Large intestine (tissue), 3 donors: Measurements from ENCODE around the gene PARK7. TPM values are rescaled to one million over a fixed set of nuclear protein-coding genes. Genes with fewer than 3 reads are reported as not detected.

Source experiments
- DNase-seq, 2 donors: peaks; one replicate each; pipeline versions ENCODE4 v3.0.0 to v3.0.0-alpha.2; 2013
- H3K27ac ChIP-seq: one replicate; pipeline ENCODE4 v1.5.1; 2013; ENCODE audit warnings: low read length
- H3K27me3 ChIP-seq: 2 replicates; pipeline ENCODE4 v1.6.1; 2013; ENCODE audit warnings: low read length; ENCODE audit not compliant: control insufficient read depth, insufficient read depth
- H3K36me3 ChIP-seq: 2 replicates; pipeline ENCODE4 v1.6.1; 2013; ENCODE audit warnings: low read length; ENCODE audit not compliant: control insufficient read depth, insufficient read depth
- H3K4me1 ChIP-seq: one replicate; pipeline ENCODE4 v1.6.1; 2013; ENCODE audit warnings: low read length; ENCODE audit not compliant: control insufficient read depth, insufficient read depth
- H3K4me3 ChIP-seq: one replicate; pipeline ENCODE4 v1.5.1; 2013; ENCODE audit warnings: low read length
- H3K9me3 ChIP-seq: one replicate; pipeline ENCODE4 v1.6.1; 2013; ENCODE audit warnings: mild to moderate bottlenecking, low read depth, low read length, moderate library complexity; ENCODE audit not compliant: control insufficient read depth
- WGBS: methylation state at CpG from one replicate; pipeline ENCODE4 v1.1.5; 2013; ENCODE audit warnings: low lambda C conversion rate; ENCODE audit not compliant: insufficient coverage; 5-methylcytosine and 5-hydroxymethylcytosine counted together
- polyA plus RNA-seq: library from polyadenylated mRNA; unstranded; fragments of 120-200 nt; gene quantifications from one replicate; pipeline ENCODE4 v1.2.1, GENCODE V29; 2013

Gene PARK7
- polyA plus RNA-seq, 1 donor, result 228 TPM

- peaks cover 32% of the 10 kb centered on the region for H3K4me1 ChIP-seq
- H3K9me3 ChIP-seq, result no peaks in the 10 kb centered on the region
- no peak overlapping the region for H3K27ac ChIP-seq
- no peaks in the 10 kb centered on the region for H3K36me3 ChIP-seq
- no peak overlapping the region for H3K4me3 ChIP-seq
- no CpG with 5 or more reads among the region's 1 CpG for WGBS
- DNase-seq, result no peak
- H3K27me3 ChIP-seq, result no peaks in the 10 kb centered on the region
Measured at GRCh38 chr1:8028571-8028910, 67.0 kb downstream of the PARK7 start.

GRCh38 chr1:8031176-8031785 is 69.8 kb downstream of the PARK7 start:
- 83% methylated on average over 1 of the region's 9 CpGs for WGBS
- no peak overlapping the region for H3K27ac ChIP-seq
- no peaks in the 10 kb centered on the region for H3K36me3 ChIP-seq
- H3K27me3 ChIP-seq, result no peaks in the 10 kb centered on the region
- DNase-seq, result no peak
- peaks cover 27% of the 10 kb centered on the region for H3K4me1 ChIP-seq
- no peak overlapping the region for H3K4me3 ChIP-seq
- no peaks in the 10 kb centered on the region for H3K9me3 ChIP-seq

GRCh38 chr1:8032366-8032910 is 70.9 kb downstream of the PARK7 start:
- Histone ChIP-seq H3K27me3 (no peaks in the 10 kb centered on the region), H3K36me3 (no peaks in the 10 kb centered on the region), H3K4me1 (peaks cover 16% of the 10 kb centered on the region), H3K9me3 (no peaks in the 10 kb centered on the region), H3K4me3 (no peak overlapping the region), H3K27ac (no peak overlapping the region)
- WGBS, result no CpG with 5 or more reads among the region's 3 CpGs
- DNase-seq, result no peak

GRCh38 chr1:8033322-8033721 is 71.8 kb downstream of the PARK7 start:
- no peak overlapping the region for H3K4me3 ChIP-seq
- no peaks in the 10 kb centered on the region for H3K27me3 ChIP-seq
- no peaks in the 10 kb centered on the region for H3K9me3 ChIP-seq
- WGBS, result 100% methylated on average over 2 of the region's 6 CpGs
- peaks cover 7% of the 10 kb centered on the region for H3K4me1 ChIP-seq
- no peak for DNase-seq
- H3K36me3 ChIP-seq, result no peaks in the 10 kb centered on the region
- H3K27ac ChIP-seq, result no peak overlapping the region

Other genes starting within 250 kb of the PARK7 start
- 113 TPM for gene VAMP3, start 190.4 kb upstream of the PARK7 start, polyA plus RNA-seq
- gene PER3, start 177.4 kb upstream of the PARK7 start, polyA plus RNA-seq, result 5.1 TPM
- gene UTS2, start 108.6 kb upstream of the PARK7 start, polyA plus RNA-seq, result 0.36 TPM
- 0.33 TPM for gene TNFRSF9, start 20.9 kb upstream of the PARK7 start, polyA plus RNA-seq
- 39.5 TPM for gene ERRFI1, start 64.6 kb downstream of the PARK7 start, polyA plus RNA-seq